ENCODE results near the gene CENPK. TPM values are rescaled to one million over a fixed set of nuclear protein-coding genes. Genes with fewer than 3 reads are reported as not detected.

CENPK gene
- total RNA-seq (2022; extraction: Qiagen RNA extraction) = 28.3 to 32.7 TPM (median 30.9 TPM) in 5 replicates

GRCh38 chr5:65562731-65563701 is at the start of gene CENPK, which contains the start of gene PPWD1:
Gene CENPK, minus strand, starts transcription at chr5:65563168. Its CDS starts 8,261 bp downstream, at chr5:65554907.
Gene PPWD1, plus strand, starts transcription at chr5:65563296. Its CDS starts 15 bp downstream, at chr5:65563311.

GRCh38 chr5:65481635-65482295 is 81.2 kb downstream of the CENPK start, which contains the start of gene ADAMTS6:
Gene ADAMTS6, minus strand, starts transcription at chr5:65481920. Its CDS starts 8,247 bp downstream, at chr5:65473673.

Other genes with a start within 250 kb of the CENPK start
- 0.05 to 0.10 TPM (median 0.06 TPM) in 3 of 5 replicates, not detected in the others for gene ADAMTS6, start 81.2 kb downstream of the CENPK start, total RNA-seq (2022; extraction: Qiagen RNA extraction)
- 15.4 to 21.5 TPM (median 18.2 TPM) in 5 replicates for gene PPWD1, start 128 bp upstream of the CENPK start, total RNA-seq (2022; extraction: Qiagen RNA extraction)
- gene TRIM23, start 61.2 kb upstream of the CENPK start, total RNA-seq (2022; extraction: Qiagen RNA extraction) = 5.3 to 10.2 TPM (median 7.5 TPM) in 5 replicates
- 2.0 to 2.9 TPM (median 2.4 TPM) in 5 replicates for gene SHLD3, start 61.9 kb upstream of the CENPK start, total RNA-seq (2022; extraction: Qiagen RNA extraction)
- 12.3 to 17.0 TPM (median 14.3 TPM) in 5 replicates for gene TRAPPC13, start 61.9 kb upstream of the CENPK start, total RNA-seq (2022; extraction: Qiagen RNA extraction)
- 5.6 to 8.7 TPM (median 7.2 TPM) in 5 replicates for gene SGTB, start 158.9 kb upstream of the CENPK start, total RNA-seq (2022; extraction: Qiagen RNA extraction)
- gene NLN, start 159.0 kb upstream of the CENPK start, total RNA-seq (2022; extraction: Qiagen RNA extraction) = 49.7 to 77.9 TPM (median 63.6 TPM) in 5 replicates

All from A549 treated with Hydrocortisone at 1 μM for 4 hours (cell line).